Fibroblast of lung (primary cell): ENCODE results near the gene RERE.

ENCODE experiments used
- CTCF ChIP-seq, 2 donors: IDR thresholded peaks in 1 of 2; conservative IDR thresholded peaks in 1 of 2; 1 replicate in 1 of 2; 2 replicates in 1 of 2; pipeline ENCODE4 v1.5.1; 2011 to 2012; ENCODE audit warnings: low read length in 2 of 2, control low read depth in 1 of 2, inconsistent platforms in 1 of 2, low read depth in 1 of 2, mild to moderate bottlenecking in 1 of 2
- EZH2 ChIP-seq: IDR thresholded peaks from 2 replicates; pipeline ENCODE4 v1.5.1; 2012; ENCODE audit warnings: low read length, control low read depth, mild to moderate bottlenecking; ENCODE audit errors: missing control alignments

GRCh38 chr1:8584316-8584715 is 233.1 kb downstream of the RERE start:
- no peak for TF ChIP-seq CTCF (conservative IDR thresholded peaks at IDR 0.05 in 1 of 2, IDR thresholded peaks at IDR 0.05 in 1 of 2; ENCODE audit: low read depth in 1 of 2, low read length in 2 of 2)
- no peak for TF ChIP-seq EZH2
